HG03159 (cell line): ENCODE data around the gene RPLP2.

ENCODE experiments used
- ATAC-seq: cut with Tn5 transposase; IDR thresholded peaks from one replicate; pipeline ENCODE4 v1.9.1; 2021; ENCODE audit warnings: mild to moderate bottlenecking, moderate library complexity; ENCODE audit not compliant: unreplicated experiment

Gene RPLP2

GRCh38 chr11:773425-773824 lies 36.3 kb upstream of the RPLP2 start:
- no peak for ATAC-seq

- no peak for ATAC-seq
Measured at GRCh38 chr11:773830-774229, 35.9 kb upstream of the RPLP2 start.

GRCh38 chr11:774873-775592 lies 34.7 kb upstream of the RPLP2 start:
- ATAC-seq: no peak

GRCh38 chr11:776263-776560 lies 33.6 kb upstream of the RPLP2 start:
- no peak for ATAC-seq

- ATAC-seq: peak; percentile 29
Measured at GRCh38 chr11:776561-777287, 33.0 kb upstream of the RPLP2 start.

GRCh38 chr11:777288-778255 lies 32.2 kb upstream of the RPLP2 start, which contains the start of gene GATD1:
GATD1 (minus strand) TSS chr11:777487; CDS start chr11:777462, 25 bp downstream.
- ATAC-seq: peak; percentile 75

GRCh38 chr11:778976-779954 lies 30.5 kb upstream of the RPLP2 start:
- ATAC-seq: no peak

GRCh38 chr11:779955-780532 lies 29.7 kb upstream of the RPLP2 start:
- ATAC-seq: no peak

- ATAC-seq: no peak
Measured at GRCh38 chr11:782264-783174, 27.2 kb upstream of the RPLP2 start.

GRCh38 chr11:783581-784015 lies 26.2 kb upstream of the RPLP2 start:
- ATAC-seq: no peak

- no peak for ATAC-seq
Measured at GRCh38 chr11:786235-787083, 23.3 kb upstream of the RPLP2 start.

- ATAC-seq: no peak
Measured at GRCh38 chr11:787084-787675, 22.6 kb upstream of the RPLP2 start.

GRCh38 chr11:788009-788640 lies 21.6 kb upstream of the RPLP2 start:
- no peak for ATAC-seq

- no peak for ATAC-seq
Measured at GRCh38 chr11:788953-789940, 20.5 kb upstream of the RPLP2 start.

- no peak for ATAC-seq
Measured at GRCh38 chr11:789943-790342, 19.8 kb upstream of the RPLP2 start, which contains the start of gene CEND1. CEND1 (minus strand) TSS chr11:790090; CDS start chr11:788576, 1,514 bp downstream.
